Stimulated activated CD8-positive, alpha-beta memory T cell treated with anti-CD3 and anti-CD28 coated beads, Interleukin-12 subunit alpha, Interleukin-12 subunit beta, amount 100 ng/mL, for 24 hours (primary cell): ENCODE results near the gene PLEKHG4B.
"Not testable (repeated sequence)": the region's sequence is repeated elsewhere in the genome, so short reads cannot be mapped to it uniquely, and the experiment has no call there.

Experiments
- DNase-seq: peaks from one replicate; pipeline ENCODE4 v3.0.0-alpha.2; 2020; ENCODE audit errors: extremely low read depth

PLEKHG4B gene

GRCh38 chr5:91556-92263, at the start of gene PLEKHG4B:
Gene PLEKHG4B, plus strand, starts transcription at chr5:92168. Its CDS starts 64 bp downstream, at chr5:92232.
- DNase-seq = no peak

GRCh38 chr5:42250-42649, 49.7 kb upstream of the PLEKHG4B start:
- no peak for DNase-seq

- DNase-seq = no peak
Observed at GRCh38 chr5:48192-48591, 43.8 kb upstream of the PLEKHG4B start.

GRCh38 chr5:49530-49929, 42.4 kb upstream of the PLEKHG4B start:
- not testable (repeated sequence) for DNase-seq

- DNase-seq = no peak
Observed at GRCh38 chr5:49953-50544, 41.9 kb upstream of the PLEKHG4B start.

GRCh38 chr5:50724-51499, 41.1 kb upstream of the PLEKHG4B start:
- DNase-seq = no peak

GRCh38 chr5:51500-51823, 40.5 kb upstream of the PLEKHG4B start:
- no peak for DNase-seq

- DNase-seq = no peak
Observed at GRCh38 chr5:53381-54174, 38.4 kb upstream of the PLEKHG4B start.

GRCh38 chr5:54175-54730, 37.7 kb upstream of the PLEKHG4B start:
- no peak for DNase-seq

- no peak for DNase-seq
Observed at GRCh38 chr5:54876-55569, 36.9 kb upstream of the PLEKHG4B start.

GRCh38 chr5:56561-57290, 35.2 kb upstream of the PLEKHG4B start:
- DNase-seq = no peak

GRCh38 chr5:60250-60649, 31.7 kb upstream of the PLEKHG4B start:
- not testable (repeated sequence) for DNase-seq

GRCh38 chr5:70440-70839, 21.5 kb upstream of the PLEKHG4B start:
- DNase-seq = no peak

- not testable (repeated sequence) for DNase-seq
Observed at GRCh38 chr5:72316-73180, 19.4 kb upstream of the PLEKHG4B start.

GRCh38 chr5:73181-73447, 18.9 kb upstream of the PLEKHG4B start:
- DNase-seq = not testable (repeated sequence)

GRCh38 chr5:73768-74502, 18.0 kb upstream of the PLEKHG4B start:
- no peak for DNase-seq

- no peak for DNase-seq
Observed at GRCh38 chr5:74503-75109, 17.4 kb upstream of the PLEKHG4B start.
